Measurements from ENCODE around the gene TRIM14.

DNA sequence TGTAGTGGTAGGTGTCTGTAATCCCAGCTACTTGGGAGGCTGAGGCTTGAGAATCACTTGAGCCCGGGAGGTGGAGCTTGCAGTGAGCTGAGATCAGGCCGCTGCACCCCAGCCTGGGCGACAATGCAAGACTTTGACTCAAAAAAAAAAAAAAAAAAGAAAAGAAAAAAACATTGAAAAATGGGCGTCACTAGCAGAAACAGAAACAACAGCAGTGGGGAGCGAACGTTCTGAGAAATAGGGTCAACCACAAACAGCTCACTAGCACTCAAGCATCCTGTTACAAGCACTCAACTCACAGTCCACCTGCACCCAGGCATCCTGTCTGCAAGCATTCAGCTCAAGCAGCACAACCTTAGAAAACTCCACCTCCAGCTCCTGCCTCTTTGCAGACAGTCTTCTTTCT lies 17.2 kb downstream of the TRIM14 start:
- TF ChIP-seq TAF1 (IDR thresholded peaks at IDR 0.05; ENCODE audit: borderline replicate concordance, insufficient read depth, low read length) (no peak), POLR2AphosphoS5 (IDR thresholded peaks at IDR 0.05; ENCODE audit: low read depth, low read length) (no peak), REST (IDR thresholded peaks at IDR 0.05; ENCODE audit: insufficient read depth in 1 of 2, low read depth in 2 of 2, low read length in 2 of 2) (no peak), SIN3A (IDR thresholded peaks at IDR 0.05; ENCODE audit: borderline replicate concordance, insufficient read depth, low read length) (no peak)
